GM12892 (cell line): Measurements from ENCODE around the gene ACSM6.
"Not testable (repeated sequence)": the region's sequence is repeated elsewhere in the genome, so short reads cannot be mapped to it uniquely, and the experiment has no call there.

Experiments used
- DNase-seq: peaks from one replicate; pipeline ENCODE4 v3.0.0; 2011; ENCODE audit not compliant: insufficient read length
- FAIRE-seq: peaks from 2 replicates; lab custom pipeline; 2011; peaks lifted over from hg19 to GRCh38; lab: Jason Lieb, UNC
- POLR2A ChIP-seq: IDR thresholded peaks from 2 replicates; pipeline ENCODE4 v1.6.1; 2011; ENCODE audit warnings: low read depth, low read length, control low read depth
- POLR2AphosphoS5 ChIP-seq: IDR thresholded peaks from 2 replicates; pipeline ENCODE4 v1.6.1; 2011; ENCODE audit warnings: low read depth, low read length, control low read depth
- TAF1 ChIP-seq: IDR thresholded peaks from 2 replicates; pipeline ENCODE4 v1.6.1; 2011; ENCODE audit warnings: low read depth, mild to moderate bottlenecking, control low read depth, low read length, borderline replicate concordance

Gene ACSM6

GRCh38 chr10:95187617-95188016 lies 6.4 kb upstream of the ACSM6 start:
- FAIRE-seq (no peak), DNase-seq (no peak)
- TF ChIP-seq POLR2AphosphoS5: no peak
- no peak for TF ChIP-seq POLR2A
- TF ChIP-seq TAF1: no peak

- TF ChIP-seq POLR2AphosphoS5 (no peak), POLR2A (no peak), TAF1 (no peak)
- DNase-seq: no peak
- FAIRE-seq: no peak
These were observed 5.4 kb upstream of the ACSM6 start for GRCh38 chr10:95188593-95188992.

DNA sequence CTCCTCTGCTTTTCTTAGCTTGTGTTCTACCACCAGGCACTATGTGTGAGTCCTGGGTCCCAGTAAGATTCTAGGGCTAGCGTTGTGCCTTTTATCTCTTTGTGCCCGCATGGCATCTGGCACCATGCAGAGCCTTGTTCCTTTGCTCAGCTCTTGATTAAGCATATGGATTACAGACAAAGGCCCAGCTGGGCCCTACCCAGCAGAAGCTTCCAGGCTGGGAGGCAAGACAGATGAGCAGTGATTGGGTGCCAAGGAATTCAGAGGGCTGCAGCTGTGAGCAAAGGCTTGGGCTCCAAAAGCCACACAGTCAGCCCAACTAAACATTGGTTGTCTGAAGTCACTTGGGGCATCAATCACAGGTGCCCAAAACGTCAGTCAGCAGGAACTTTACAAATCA lies 2.0 kb downstream of the ACSM6 start:
- FAIRE-seq: no peak
- DNase-seq: no peak
- TF ChIP-seq TAF1 (no peak), POLR2AphosphoS5 (no peak), POLR2A (no peak)

- FAIRE-seq: no peak
- no peak for TF ChIP-seq TAF1
- TF ChIP-seq POLR2AphosphoS5: no peak
- no peak for TF ChIP-seq POLR2A
- no peak for DNase-seq
These were observed 7.7 kb downstream of the ACSM6 start for GRCh38 chr10:95201736-95202135.

DNA sequence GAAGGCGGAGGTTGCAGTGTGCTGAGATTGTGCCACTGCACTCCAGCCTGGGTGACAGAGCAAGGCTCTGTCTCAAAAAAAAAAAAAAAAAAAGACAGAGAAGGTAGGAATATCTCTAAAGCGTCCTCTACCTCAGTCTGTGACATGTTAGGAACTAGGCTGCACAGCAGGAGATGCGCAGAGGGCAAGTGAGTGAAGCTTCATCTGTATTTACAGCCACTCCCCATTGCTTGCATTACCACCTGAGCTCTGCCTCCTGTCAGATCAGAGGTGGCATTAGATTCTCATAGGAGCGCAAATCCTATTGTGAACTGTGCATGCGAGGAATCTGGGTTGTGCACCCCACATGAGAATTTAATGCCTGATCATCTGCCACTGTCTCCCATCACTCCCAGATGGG lies 8.8 kb downstream of the ACSM6 start:
- FAIRE-seq, DNase-seq: not testable (repeated sequence)

- TF ChIP-seq POLR2A: no peak
- TF ChIP-seq TAF1: no peak
- TF ChIP-seq POLR2AphosphoS5: no peak
- FAIRE-seq: no peak
- DNase-seq: no peak
These were observed 14.8 kb downstream of the ACSM6 start for GRCh38 chr10:95208702-95209391.

GRCh38 chr10:95209509-95210127 lies 15.6 kb downstream of the ACSM6 start:
- FAIRE-seq: no peak
- TF ChIP-seq POLR2AphosphoS5 (no peak), POLR2A (no peak), TAF1 (no peak)
- DNase-seq: no peak

- DNase-seq (no peak), FAIRE-seq (no peak)
- TF ChIP-seq TAF1: no peak
- no peak for TF ChIP-seq POLR2AphosphoS5
- no peak for TF ChIP-seq POLR2A
These were observed 17.7 kb downstream of the ACSM6 start for GRCh38 chr10:95211606-95212279.

GRCh38 chr10:95214369-95214768 lies 20.3 kb downstream of the ACSM6 start:
- TF ChIP-seq TAF1 (no peak), POLR2AphosphoS5 (no peak), POLR2A (no peak)
- DNase-seq (no peak), FAIRE-seq (peak; percentile 27)

- TF ChIP-seq POLR2AphosphoS5: no peak
- TF ChIP-seq POLR2A: no peak
- no peak for TF ChIP-seq TAF1
- DNase-seq (no peak), FAIRE-seq (peak; percentile 96)
These were observed 20.8 kb downstream of the ACSM6 start for GRCh38 chr10:95214793-95215192.

- TF ChIP-seq TAF1: no peak
- TF ChIP-seq POLR2A: no peak
- TF ChIP-seq POLR2AphosphoS5: no peak
- no peak for DNase-seq
- FAIRE-seq: no peak
These were observed 23.4 kb downstream of the ACSM6 start for GRCh38 chr10:95217476-95217875.

DNA sequence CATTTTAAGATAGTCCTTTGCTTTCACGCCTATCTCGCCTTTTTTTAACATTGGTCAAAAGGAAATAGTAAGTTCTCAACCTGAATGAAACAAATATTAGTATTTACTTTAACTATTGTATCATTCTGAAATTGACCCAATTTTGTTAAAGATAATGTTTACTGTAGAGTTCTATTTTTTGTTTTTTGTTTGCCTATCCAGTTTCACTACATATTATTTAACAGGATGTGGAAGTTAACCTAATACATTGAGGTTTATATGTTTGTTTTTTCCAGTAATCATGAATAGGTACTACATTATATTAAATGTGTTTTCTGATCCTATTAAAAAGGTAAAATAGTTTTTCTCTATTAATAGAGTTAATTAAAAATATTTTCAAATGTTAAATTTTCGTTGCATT lies 26.5 kb downstream of the ACSM6 start:
- TF ChIP-seq POLR2AphosphoS5 (no peak), TAF1 (no peak), POLR2A (no peak)
- no peak for FAIRE-seq
- DNase-seq: no peak

- no peak for DNase-seq
- no peak for TF ChIP-seq POLR2A
- no peak for FAIRE-seq
These were observed 27.1 kb downstream of the ACSM6 start for GRCh38 chr10:95221124-95221523.
